HepG2 (cell line): Measurements from ENCODE around the gene TNFRSF6B. TPM values are rescaled to one million over a fixed set of nuclear protein-coding genes. Genes with fewer than 3 reads are reported as not detected.
A peak's percentile ranks its signal among the peaks of the same experiment; 100 is the strongest.

Experiments used
- BHLHE40 ChIP-seq: IDR thresholded peaks from 2 replicates; pipeline ENCODE4 v1.6.1; 2011; ENCODE audit warnings: low read length, improper control_type of control experiment
- CBX1 ChIP-seq: IDR thresholded peaks from one replicate; pipeline ENCODE4 v1.6.1; 2016; ENCODE audit warnings: antibody characterized with exemption, low read depth
- CENPT ChIP-seq: sonication (generic); formaldehyde crosslinking; IDR thresholded peaks from 2 replicates; pipeline ENCODE4 v1.8.0; 2022; ENCODE audit warnings: low read depth, mild to moderate bottlenecking, moderate library complexity, missing genetic modification reagents
- EED ChIP-seq: sonication (generic); formaldehyde crosslinking; IDR thresholded peaks from 2 replicates; pipeline ENCODE4 v1.5.0; 2020; ENCODE audit warnings: mild to moderate bottlenecking, missing genetic modification reagents
- GATAD2A ChIP-seq: IDR thresholded peaks from 2 replicates; pipeline ENCODE4 v1.6.1; 2016
- HMG20A ChIP-seq: IDR thresholded peaks from 2 replicates; pipeline ENCODE4 v1.6.1; 2016; ENCODE audit warnings: borderline replicate concordance
- HOXA7 ChIP-seq: sonication (generic); formaldehyde crosslinking; IDR thresholded peaks from 2 replicates; pipeline ENCODE4 v1.8.1; 2022; ENCODE audit warnings: mild to moderate bottlenecking, missing genetic modification reagents, moderate library complexity
- KLF9 ChIP-seq: IDR thresholded peaks from 2 replicates; pipeline ENCODE4 v1.6.1; 2016; ENCODE audit warnings: low read depth
- NFE2 ChIP-seq: sonication (generic); formaldehyde crosslinking; IDR thresholded peaks from 2 replicates; pipeline ENCODE4 v1.4.0; 2020; ENCODE audit warnings: missing genetic modification reagents
- PCBP2 ChIP-seq: fragments of 200-400 bp; formaldehyde crosslinking; optimal IDR thresholded peaks from 2 replicates; pipeline ENCODE3; 2018; ENCODE audit warnings: low read length, low read depth; ENCODE audit not compliant: poor library complexity, severe bottlenecking
- RBM39 ChIP-seq: fragments of 200-400 bp; formaldehyde crosslinking; IDR thresholded peaks from one replicate; pipeline ENCODE4 v1.6.1; 2018; ENCODE audit warnings: antibody characterized with exemption, mild to moderate bottlenecking, low read depth, low read length; ENCODE audit not compliant: poor library complexity, severe bottlenecking
- REL ChIP-seq: sonication (generic); formaldehyde crosslinking; conservative IDR thresholded peaks from 2 replicates; pipeline ENCODE4 v1.8.0; 2022; ENCODE audit warnings: mild to moderate bottlenecking, missing genetic modification reagents, moderate library complexity
- RFXAP ChIP-seq: sonication (generic); formaldehyde crosslinking; IDR thresholded peaks from 2 replicates; pipeline ENCODE4 v1.4.0; 2020; ENCODE audit warnings: missing genetic modification reagents, borderline replicate concordance
- RXRA ChIP-seq: sonication (generic); formaldehyde crosslinking; IDR thresholded peaks from 2 replicates; pipeline ENCODE4 v1.5.1; 2020; ENCODE audit warnings: missing genetic modification reagents
- TEAD2 ChIP-seq: sonication (generic); formaldehyde crosslinking; IDR thresholded peaks from 2 replicates; pipeline ENCODE4 v1.9.0; 2021; ENCODE audit warnings: missing genetic modification reagents
- ZKSCAN8 ChIP-seq: IDR thresholded peaks from 2 replicates; pipeline ENCODE4 v1.6.1; 2016; ENCODE audit warnings: borderline replicate concordance, missing genetic modification reagents, missing compliant biosample characterization
- ZMAT3 ChIP-seq: sonication (generic); formaldehyde crosslinking; conservative IDR thresholded peaks from 2 replicates; pipeline ENCODE4 v1.7.0; 2021; ENCODE audit warnings: missing genetic modification reagents
- ZNF430 ChIP-seq: sonication (generic); formaldehyde crosslinking; IDR thresholded peaks from 2 replicates; pipeline ENCODE4 v1.9.0; 2021; ENCODE audit warnings: mild to moderate bottlenecking, missing genetic modification reagents
- ZNF432 ChIP-seq: sonication (generic); formaldehyde crosslinking; IDR thresholded peaks from 2 replicates; pipeline ENCODE4 v1.5.0; 2020; ENCODE audit warnings: missing genetic modification reagents, mild to moderate bottlenecking, borderline replicate concordance
- ZNF547 ChIP-seq: sonication (generic); formaldehyde crosslinking; IDR thresholded peaks from 2 replicates; pipeline ENCODE4 v1.5.1; 2020; ENCODE audit warnings: mild to moderate bottlenecking, missing genetic modification reagents
- ZNF605 ChIP-seq: sonication (generic); formaldehyde crosslinking; IDR thresholded peaks from 2 replicates; pipeline ENCODE4 v1.8.0; 2022; ENCODE audit warnings: mild to moderate bottlenecking, missing genetic modification reagents
- ZSCAN31 ChIP-seq: sonication (generic); formaldehyde crosslinking; IDR thresholded peaks from 2 replicates; pipeline ENCODE4 v1.5.0; 2020; ENCODE audit warnings: low read depth, mild to moderate bottlenecking, missing genetic modification reagents
- polyA plus RNA-seq, 8 experiments: library from polyadenylated mRNA; depleted of rRNA in 3 of 8; stranded (reverse) in 7 of 8; unstranded in 1 of 8; fragments of >200 nt; fragmentation: Illumina TruSeq in 4 of 8; extraction: Trizol in 4 of 8; gene quantifications; 2 replicates each; pipeline versions ENCODE4 v1.2.1 to v1.2.3, GENCODE V29; 2011 to 2016; ENCODE audit warnings: low read depth in 4 of 8, missing spikeins in 1 of 8, mixed read lengths in 1 of 8; ENCODE audit not compliant: insufficient read depth in 1 of 8
- total RNA-seq, 5 experiments: library from RNA; depleted of rRNA; stranded (reverse); fragments of >200 nt; fragmentation: Illumina TruSeq; extraction: Trizol; gene quantifications; 2 replicates each; pipeline ENCODE4 v1.2.3, GENCODE V29; 2016; ENCODE audit warnings: low read depth in 1 of 5
- TF ChIP-seq, protein P1 (sequence below): sonication (generic); formaldehyde crosslinking; IDR thresholded peaks from 2 replicates; pipeline ENCODE4 v1.5.0; 2020; ENCODE audit warnings: missing genetic modification reagents
- TF ChIP-seq, protein P2 (sequence below): IDR thresholded peaks from 2 replicates; pipeline ENCODE4 v1.6.1; 2012; ENCODE audit warnings: inconsistent platforms
- TF ChIP-seq, protein P3 (sequence below): sonication (generic); formaldehyde crosslinking; IDR thresholded peaks from 2 replicates; pipeline ENCODE4 v1.8.1; 2022; ENCODE audit warnings: low read depth, mild to moderate bottlenecking, missing genetic modification reagents
- TF ChIP-seq, protein P4 (sequence below): sonication (generic); formaldehyde crosslinking; conservative IDR thresholded peaks from 2 replicates; pipeline ENCODE4 v1.8.1; 2023; ENCODE audit warnings: missing genetic modification reagents

The TNFRSF6B gene
- total and polyA plus RNA-seq, 2 of the 13 experiments (the other 11 are each of a cell fraction or from before 2014, with no cell fraction given), result 0.24 TPM; not detected in 1

DNA sequence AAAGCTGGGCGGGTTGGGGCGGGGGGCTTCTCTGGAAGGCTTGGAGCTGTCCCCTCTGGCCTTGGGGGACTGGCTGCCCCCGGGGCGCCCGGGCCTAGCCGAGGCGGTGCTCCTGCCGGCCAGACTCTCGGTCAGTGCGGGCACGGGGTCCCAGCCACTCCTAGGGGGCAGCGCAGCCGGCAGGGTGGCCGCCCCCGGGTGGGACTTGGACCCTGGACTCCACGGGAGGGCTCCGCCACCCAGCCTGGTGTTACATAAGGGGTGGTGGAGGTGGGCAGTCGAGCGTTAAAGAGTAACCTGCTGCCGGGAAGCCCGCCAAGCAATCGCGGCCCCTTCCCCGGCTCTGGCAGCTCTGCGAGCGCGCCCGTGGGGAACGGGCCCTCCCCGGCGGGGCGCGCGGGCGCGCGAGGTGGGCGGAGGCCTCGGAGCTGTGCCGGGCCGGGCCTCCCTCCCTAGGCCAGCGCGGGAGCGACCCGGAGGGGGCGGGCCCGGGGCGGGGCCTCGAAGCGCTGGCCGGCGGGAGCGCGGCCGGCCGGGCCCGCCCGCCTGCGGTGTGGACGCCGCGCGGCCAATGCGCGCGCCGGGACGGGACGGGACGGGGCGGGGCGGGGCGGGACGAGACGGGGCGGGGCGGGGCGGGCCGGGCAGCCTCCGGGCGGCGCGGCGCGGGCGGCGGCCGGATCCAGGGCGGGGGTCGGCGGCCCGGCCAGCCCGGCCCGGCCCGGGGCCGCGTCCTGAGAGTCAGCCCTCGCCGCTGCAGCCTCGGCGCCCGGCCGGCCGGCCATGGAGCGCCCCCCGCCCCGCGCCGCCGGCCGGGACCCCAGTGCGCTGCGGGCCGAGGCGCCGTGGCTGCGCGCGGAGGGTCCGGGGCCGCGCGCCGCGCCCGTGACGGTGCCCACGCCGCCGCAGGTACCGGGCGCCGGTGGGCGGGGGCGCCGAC lies 42.9 kb downstream of the TNFRSF6B start, which contains the start of gene SLC2A4RG (continued):
- TF ChIP-seq ZSCAN31 (peak; percentile 89), ZNF605 (CRISPR knock-in tag) (peak; percentile 84), HOXA7 (no peak), HMG20A (CRISPR knock-in tag) (no peak; the same call in 1 of the 2 replicates), REL (CRISPR knock-in tag) (0 out of 2 replicates have a peak, but pooled peaks have one; percentile 70), TEAD2 (CRISPR knock-in tag) (0 out of 2 replicates have a peak, but pooled peaks have one; percentile 81), ZKSCAN8 (CRISPR knock-in tag) (peak; percentile 81; the same call in 1 of the 2 replicates), ZNF432 (no peak), BHLHE40 (0 out of 2 replicates have a peak, but pooled peaks have one; percentile 30), PCBP2 (no peak), RFXAP (peak; percentile 92), NFE2 (CRISPR knock-in tag) (no peak), ZMAT3 (CRISPR knock-in tag) (peak; percentile 90; the same call in 1 of the 2 replicates), KLF9 (no peak), ZNF547 (CRISPR knock-in tag) (no peak), CBX1 (no peak), GATAD2A (peak; percentile 89), RXRA (CRISPR knock-in tag) (peak; percentile 88), ZNF430 (CRISPR knock-in tag) (peak; percentile 93), CENPT (CRISPR knock-in tag) (no peak), RBM39 (peak; percentile 79), EED (CRISPR knock-in tag) (peak; percentile 77; the same call in 1 of the 2 replicates)
- TF ChIP-seq, protein P1, sequence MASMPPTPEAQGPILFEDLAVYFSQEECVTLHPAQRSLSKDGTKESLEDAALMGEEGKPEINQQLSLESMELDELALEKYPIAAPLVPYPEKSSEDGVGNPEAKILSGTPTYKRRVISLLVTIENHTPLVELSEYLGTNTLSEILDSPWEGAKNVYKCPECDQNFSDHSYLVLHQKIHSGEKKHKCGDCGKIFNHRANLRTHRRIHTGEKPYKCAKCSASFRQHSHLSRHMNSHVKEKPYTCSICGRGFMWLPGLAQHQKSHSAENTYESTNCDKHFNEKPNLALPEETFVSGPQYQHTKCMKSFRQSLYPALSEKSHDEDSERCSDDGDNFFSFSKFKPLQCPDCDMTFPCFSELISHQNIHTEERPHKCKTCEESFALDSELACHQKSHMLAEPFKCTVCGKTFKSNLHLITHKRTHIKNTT (CRISPR knock-in tag), result no peak
- TF ChIP-seq, protein P2, sequence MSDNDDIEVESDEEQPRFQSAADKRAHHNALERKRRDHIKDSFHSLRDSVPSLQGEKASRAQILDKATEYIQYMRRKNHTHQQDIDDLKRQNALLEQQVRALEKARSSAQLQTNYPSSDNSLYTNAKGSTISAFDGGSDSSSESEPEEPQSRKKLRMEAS, result peak; percentile 62; the same call in 1 of the 2 replicates
- TF ChIP-seq, protein P3, sequence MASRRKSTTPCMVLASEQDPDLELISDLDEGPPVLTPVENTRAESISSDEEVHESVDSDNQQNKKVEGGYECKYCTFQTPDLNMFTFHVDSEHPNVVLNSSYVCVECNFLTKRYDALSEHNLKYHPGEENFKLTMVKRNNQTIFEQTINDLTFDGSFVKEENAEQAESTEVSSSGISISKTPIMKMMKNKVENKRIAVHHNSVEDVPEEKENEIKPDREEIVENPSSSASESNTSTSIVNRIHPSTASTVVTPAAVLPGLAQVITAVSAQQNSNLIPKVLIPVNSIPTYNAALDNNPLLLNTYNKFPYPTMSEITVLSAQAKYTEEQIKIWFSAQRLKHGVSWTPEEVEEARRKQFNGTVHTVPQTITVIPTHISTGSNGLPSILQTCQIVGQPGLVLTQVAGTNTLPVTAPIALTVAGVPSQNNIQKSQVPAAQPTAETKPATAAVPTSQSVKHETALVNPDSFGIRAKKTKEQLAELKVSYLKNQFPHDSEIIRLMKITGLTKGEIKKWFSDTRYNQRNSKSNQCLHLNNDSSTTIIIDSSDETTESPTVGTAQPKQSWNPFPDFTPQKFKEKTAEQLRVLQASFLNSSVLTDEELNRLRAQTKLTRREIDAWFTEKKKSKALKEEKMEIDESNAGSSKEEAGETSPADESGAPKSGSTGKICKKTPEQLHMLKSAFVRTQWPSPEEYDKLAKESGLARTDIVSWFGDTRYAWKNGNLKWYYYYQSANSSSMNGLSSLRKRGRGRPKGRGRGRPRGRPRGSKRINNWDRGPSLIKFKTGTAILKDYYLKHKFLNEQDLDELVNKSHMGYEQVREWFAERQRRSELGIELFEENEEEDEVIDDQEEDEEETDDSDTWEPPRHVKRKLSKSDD (CRISPR knock-in tag), result peak; percentile 76; the same call in 1 of the 2 replicates
- TF ChIP-seq, protein P4, sequence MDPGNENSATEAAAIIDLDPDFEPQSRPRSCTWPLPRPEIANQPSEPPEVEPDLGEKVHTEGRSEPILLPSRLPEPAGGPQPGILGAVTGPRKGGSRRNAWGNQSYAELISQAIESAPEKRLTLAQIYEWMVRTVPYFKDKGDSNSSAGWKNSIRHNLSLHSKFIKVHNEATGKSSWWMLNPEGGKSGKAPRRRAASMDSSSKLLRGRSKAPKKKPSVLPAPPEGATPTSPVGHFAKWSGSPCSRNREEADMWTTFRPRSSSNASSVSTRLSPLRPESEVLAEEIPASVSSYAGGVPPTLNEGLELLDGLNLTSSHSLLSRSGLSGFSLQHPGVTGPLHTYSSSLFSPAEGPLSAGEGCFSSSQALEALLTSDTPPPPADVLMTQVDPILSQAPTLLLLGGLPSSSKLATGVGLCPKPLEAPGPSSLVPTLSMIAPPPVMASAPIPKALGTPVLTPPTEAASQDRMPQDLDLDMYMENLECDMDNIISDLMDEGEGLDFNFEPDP (CRISPR knock-in tag), result no peak
